ENCODE results near the gene ZCCHC3.

GRCh38 chr20:343107-343506, 45.7 kb downstream of the ZCCHC3 start:
- no peak for TF ChIP-seq CTCF (IDR thresholded peaks at IDR 0.05)
- no peak for TF ChIP-seq POLR2A (IDR thresholded peaks at IDR 0.05)

All from right lobe of liver (tissue), 4 donors.